NCI-H345 (cell line): Measurements from ENCODE around the gene CLEC7A.

Experiments used
- DNase-seq: peaks from one replicate; lab custom pipeline; 2025; lab: John Stamatoyannopoulos, UW

Gene CLEC7A

DNA sequence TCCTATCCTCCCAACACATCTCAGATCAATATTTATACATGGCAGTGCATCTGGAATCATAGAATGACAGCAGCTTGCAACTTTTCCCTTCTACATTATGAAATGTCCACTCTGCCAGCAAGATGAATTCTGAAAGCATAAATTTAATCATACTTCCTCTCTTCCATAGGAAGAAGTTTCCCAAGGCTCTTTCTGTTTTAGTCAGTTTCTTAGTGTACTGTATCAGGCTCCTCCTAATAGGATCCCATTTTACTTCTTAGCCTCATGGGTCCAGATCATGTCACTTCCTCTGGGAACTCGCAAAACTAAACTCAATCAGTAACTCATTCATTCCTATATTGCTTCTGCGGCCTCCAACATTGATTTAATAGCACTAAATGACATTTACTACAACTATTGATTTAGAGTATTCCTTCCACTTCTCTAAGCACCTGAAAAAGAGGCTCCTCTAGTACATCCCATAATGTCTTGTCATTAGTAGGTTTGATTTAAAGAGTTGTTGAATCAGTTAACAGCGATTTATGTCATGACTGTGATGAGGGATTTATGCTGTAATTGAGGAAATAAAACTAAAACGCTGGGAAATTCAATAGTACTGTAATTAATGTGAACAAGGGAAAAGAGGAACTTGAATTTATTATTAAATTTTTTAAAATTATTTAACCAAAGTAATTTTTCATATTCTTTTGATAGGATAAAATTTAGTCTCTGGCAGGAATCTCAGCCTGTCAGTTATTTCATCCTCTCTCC lies 35.2 kb downstream of the CLEC7A start:
- no peak for DNase-seq

DNA sequence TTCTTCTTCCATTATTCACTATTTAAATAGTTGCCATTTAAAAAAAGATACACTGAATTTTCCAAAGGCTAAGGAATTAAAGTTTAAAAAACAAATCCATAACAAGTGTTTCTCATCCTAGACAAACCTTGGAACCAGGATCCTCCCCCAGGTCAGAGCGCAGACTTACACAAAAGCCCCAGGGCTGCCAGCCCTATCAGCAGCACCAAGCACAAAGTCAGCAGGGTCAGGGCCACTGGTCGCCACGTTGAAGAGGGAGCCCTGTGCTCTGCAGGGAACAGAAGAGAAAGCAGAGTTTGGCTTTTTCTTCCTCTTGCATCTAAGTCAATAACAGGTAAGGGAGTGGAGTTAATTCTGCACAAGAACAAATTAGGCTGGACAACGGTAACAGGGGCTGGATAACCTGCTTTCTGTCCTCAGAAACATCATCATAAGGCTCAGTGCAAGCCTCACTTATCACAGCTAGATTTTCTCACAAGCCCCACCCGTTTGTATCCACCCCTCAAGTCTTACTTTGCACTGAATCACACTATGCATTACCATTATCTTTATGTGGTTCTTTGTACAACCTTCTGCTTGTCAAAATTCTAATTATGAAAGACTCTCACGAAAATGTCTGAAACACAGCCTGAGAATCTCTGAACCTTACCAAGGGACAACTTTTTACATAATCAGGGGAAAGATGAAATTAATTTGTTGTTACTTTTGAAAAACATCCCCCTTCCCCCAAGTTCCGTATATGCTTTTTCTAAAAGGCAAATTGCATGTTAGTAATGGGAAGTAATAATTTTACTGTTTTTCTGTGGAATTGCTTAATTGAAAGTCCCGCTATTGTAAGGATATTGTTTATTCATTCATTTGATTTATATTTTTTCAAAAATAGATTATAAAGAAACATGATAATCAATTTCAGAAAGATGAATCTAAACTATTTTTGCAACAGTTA lies 40.8 kb downstream of the CLEC7A start:
- DNase-seq: no peak

DNA sequence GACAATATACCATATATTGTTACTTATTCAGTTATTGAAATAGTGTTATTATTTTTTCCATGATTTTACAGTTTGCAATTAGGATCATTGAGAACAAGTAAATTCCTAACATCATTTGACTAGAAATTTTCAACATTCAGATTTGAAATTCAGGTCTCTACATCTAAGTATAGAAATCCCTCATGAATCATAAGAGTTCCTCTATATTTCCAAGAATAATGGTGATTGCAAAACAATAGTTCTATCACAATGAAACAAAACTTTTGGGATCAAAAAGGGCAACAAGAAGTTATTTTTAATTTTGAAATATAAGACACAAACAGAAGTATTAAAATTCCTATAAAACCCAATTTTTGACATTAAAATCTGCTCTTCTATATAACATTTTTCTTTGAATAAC lies 42.0 kb downstream of the CLEC7A start:
- DNase-seq: no peak

DNA sequence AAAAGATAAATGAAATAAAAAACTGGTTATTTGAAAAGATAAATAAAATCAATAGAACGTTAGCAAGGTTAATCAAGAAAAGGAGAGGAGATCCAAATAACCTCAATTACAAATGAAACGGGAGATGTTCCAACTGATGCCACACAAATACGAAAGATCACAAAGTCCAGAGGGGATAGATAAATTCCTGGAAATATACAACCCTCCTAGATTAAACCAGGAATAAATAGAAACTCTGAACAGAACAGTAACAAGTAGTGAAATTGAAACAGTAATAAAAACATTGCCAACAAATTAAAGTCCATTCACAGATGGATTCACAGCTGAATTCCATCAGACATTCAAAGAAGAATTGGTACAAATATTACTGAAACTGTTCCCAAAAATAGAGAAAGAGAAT lies 43.6 kb downstream of the CLEC7A start:
- DNase-seq: no peak

DNA sequence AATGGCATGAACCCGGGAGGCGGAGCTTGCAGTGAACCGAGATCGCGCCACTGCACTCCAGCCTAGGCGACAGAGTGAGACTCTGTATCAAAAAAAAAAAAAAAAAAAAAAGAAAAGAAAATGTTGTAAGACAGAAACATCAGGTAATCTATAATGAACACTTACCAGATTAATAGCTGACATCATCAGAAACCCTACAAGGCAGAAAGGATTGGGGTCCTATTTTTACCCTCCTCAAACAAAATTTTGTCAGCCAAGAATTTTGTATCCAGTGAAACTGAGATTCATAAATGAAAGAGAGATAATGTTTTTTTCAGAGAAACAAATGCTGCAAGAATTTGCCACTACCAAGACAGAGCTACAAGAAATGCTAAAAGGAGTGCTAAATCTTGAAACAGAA lies 45.3 kb downstream of the CLEC7A start:
- DNase-seq: no peak

DNA sequence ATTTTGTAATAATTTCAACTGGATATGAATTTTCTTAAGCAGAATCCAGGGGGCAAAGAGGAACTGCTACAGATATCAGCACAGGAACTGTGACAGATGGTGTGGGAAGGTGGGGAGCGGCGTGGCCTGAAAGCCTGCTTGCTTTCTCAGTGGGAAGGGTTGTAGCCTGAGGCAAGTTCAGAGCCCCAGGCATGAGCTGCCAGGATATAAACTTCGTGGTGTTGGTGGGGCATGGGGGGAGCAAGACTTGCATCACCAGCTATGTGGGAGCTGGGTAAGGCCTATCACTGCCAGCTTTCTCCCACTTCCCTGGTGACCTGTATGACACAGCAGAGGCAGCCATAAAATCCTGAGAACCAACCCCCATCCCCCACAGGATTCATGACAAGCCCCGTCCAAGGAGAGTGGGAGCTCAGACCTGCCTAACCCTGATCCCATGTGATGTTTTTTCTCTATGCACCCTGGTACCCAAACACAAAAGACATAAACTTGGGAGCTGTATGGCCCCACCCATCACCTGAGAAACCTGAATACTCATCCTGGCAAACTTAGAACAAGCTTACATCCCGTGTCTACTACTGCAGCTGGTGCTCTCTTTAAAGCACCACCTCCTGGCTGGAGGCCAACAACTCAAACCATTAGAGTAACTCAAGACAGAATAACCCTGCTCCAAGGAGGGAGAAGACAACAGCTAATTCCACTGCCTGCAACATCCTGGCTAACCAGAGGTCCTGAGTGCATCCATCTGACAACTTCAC lies 47.7 kb downstream of the CLEC7A start:
- DNase-seq: no peak

DNA sequence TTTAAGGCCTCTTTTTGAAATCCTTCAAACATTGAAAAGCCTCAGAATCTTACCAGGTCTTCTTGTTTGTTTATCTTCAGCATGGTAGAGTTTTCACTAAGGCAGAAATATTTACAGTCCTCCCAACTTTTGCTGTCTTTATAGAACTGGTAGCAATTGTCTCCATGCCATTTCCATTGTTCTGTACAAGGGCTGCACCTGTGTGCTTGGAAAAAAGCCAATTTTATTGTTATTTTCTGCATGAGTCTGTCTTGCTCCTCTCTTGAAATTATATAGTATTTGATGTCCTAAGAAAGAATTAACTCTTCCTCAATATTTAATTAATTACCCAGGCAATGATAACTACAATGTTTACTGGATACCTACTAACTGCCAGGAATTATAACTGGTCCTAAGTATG lies 54.5 kb downstream of the CLEC7A start:
- peak; percentile 38 for DNase-seq

DNA sequence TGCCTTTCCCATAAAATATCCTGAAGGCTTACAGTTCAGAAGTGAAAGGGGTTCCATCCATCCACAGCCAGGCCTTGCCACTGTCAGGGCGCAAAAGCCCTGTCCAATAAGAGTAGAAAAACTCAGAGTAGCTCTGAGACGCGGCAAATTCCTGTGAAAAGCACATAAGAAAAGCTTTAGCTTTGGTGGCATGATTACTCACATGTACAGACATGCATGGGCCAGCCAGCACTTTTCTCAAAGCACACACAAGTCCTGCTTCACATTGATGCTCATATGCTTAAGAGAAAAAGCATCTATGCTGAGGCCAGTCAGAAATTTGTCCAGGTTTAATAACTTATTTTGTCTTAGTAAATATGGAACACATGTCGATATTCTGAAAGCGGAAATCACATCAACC lies 56.7 kb downstream of the CLEC7A start:
- DNase-seq: no peak

DNA sequence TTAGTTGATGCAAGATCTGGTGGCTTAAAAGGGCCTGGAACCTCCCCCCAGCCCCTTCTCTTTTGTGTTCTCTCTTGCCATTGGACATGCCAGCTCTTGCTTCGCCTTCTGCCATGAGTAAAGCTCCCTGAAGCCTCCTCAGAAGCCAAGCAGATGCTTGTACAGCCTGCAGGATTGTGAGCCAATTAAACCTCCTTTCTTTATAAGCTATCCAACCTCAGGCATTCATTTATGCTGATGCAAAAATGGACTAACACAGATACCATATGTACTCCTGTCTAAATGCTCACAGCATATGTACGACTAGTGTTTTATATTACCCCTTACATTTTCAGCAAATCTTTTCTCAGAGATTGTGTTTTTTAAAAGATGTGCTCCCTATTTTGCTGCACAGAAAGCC lies 57.9 kb downstream of the CLEC7A start:
- DNase-seq: no peak

DNA sequence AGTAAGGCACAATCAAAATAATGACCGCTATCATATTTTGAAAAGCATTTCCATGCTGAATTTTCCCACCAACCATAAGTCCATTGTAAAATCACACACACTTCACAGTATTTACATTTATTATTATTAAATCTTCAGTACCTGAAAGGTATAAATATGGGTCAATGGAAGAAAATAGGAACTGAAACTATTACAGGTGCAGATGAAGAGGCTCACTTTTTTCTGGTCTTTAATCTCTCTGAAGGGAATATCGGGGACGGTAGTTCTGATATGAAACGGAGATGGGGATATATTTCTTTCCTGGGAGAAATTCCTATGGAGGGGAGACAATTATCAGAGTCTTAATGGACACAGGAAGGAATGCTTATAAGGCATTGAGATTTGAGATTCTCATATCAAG lies 59.6 kb downstream of the CLEC7A start:
- DNase-seq: no peak

DNA sequence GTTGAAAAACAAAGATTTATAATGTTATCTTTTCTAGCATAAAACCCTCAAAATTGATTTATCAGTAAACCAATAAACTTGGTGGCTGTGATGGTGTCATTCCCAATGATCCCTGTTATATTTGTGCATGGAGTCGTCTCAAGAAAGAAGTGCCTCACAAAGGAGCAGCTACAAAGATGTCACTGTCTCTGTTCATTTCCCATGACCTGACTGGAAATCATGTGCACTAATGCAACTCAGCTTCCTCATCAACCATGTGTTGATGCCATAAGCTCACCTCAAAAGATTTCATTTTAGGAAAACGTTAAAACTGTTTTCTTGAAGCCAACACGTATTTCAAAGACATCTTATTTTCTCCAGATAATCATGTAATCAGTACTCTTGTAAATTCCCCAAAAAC lies 60.0 kb downstream of the CLEC7A start:
- DNase-seq: no peak

DNA sequence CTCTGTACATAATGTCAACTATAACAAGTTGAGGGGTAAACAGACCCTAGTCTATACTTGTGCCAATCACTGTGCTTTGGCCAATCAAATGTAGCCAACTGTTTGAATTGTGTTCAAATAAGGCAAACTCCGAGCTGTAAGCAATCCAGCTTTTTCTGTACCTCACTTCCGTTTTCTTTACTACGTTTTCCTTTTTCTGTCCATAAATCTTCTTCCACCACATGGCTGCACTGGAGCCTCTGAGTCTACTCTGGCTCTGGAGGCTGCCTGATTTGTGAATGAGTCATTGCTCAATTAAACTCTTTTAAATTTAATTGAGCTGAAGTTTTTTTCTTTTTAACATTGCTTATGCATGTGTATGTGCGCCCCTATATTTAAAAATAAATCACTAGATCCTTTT lies 60.9 kb downstream of the CLEC7A start:
- no peak for DNase-seq

DNA sequence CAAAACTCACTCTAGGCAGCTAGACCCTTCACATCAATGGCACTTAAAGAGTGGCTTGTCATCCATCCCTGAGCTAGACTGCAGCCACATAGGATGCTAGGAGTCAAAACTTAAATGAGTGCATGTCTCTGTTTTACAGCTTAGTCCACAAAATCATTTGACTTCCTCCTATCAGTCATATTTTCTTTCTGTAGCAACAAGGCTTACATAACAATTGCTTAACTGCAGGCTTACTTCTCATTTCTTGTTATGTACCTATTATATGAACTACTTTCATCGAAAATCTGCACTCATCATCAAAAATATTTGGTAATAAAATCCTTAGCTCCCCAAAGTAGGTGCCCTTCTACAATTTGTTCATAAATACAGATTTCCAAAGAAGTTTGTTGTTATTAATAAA lies 61.4 kb downstream of the CLEC7A start:
- no peak for DNase-seq

DNA sequence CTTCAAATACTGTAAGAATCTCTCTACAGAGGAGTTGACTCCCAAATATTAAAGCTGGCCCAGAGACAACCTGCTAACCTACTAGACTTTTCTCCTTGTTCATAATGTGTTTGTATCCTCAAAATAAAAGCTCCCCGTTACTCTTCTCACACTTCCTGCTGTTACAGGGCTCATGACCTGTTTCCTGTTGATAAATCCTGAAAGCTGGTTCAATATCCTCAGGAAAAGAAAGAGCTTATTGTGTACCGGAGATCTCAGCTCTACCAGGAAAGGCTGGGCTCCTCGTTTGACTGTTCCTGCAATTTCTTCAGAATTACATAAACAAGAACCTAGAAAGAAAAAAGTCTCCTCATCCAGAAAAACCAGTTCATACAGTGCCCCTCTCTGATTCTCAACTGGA lies 62.1 kb downstream of the CLEC7A start:
- DNase-seq: no peak

DNA sequence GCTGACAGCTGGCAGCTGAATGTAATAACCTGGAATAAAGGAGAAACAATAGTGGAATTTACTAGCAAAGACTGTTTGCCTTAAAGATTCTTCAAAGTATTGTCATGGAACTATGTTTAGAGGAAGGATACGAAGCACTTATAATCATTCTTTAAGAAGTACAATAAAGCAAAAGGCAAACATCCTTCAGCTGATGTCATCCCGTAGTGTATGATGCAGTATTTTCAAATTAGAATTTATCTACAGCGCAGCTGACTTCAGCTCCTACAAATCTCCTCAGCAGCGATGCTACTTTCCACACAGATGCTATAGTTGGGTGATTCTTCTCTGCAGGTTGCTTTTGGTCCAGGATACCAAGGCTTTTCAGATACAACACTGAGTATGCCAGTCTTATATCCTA lies 62.7 kb downstream of the CLEC7A start:
- DNase-seq: no peak
